Keratinocyte (primary cell): ENCODE data around the gene BCL2L12. TPM values are rescaled to one million over a fixed set of nuclear protein-coding genes. Genes with fewer than 3 reads are reported as not detected.
A peak's percentile ranks its signal among the peaks of the same experiment; 100 is the strongest.

Experiments
- DNase-seq: peaks from one replicate; pipeline ENCODE4 v3.0.0-alpha.2; 2011; ENCODE audit warnings: low read depth, missing footprints, low spot score
- FAIRE-seq: peaks from 2 replicates; lab custom pipeline; 2011; peaks lifted over from hg19 to GRCh38; lab: Jason Lieb, UNC
- H2AFZ ChIP-seq: 2 replicates; pipeline ENCODE4 v1.6.0; 2012; ENCODE audit warnings: low read length, control low read depth, inconsistent platforms; ENCODE audit not compliant: control insufficient read depth
- H3K27ac ChIP-seq: 2 replicates; pipeline ENCODE4 v1.5.1; 2011; ENCODE audit warnings: low read length; ENCODE audit not compliant: control insufficient read depth, insufficient read depth
- H3K27me3 ChIP-seq: 3 replicates; pipeline ENCODE4 v1.6.0; 2011; ENCODE audit warnings: low read length; ENCODE audit not compliant: control insufficient read depth, insufficient read depth; ENCODE audit errors: extremely low read depth
- H3K36me3 ChIP-seq, 2 experiments: 2 replicates in 1 of 2; 3 replicates in 1 of 2; pipeline ENCODE4 v1.5.1; 2011; ENCODE audit warnings: low read length in 2 of 2, mild to moderate bottlenecking in 1 of 2; ENCODE audit not compliant: control insufficient read depth in 2 of 2, insufficient read depth in 2 of 2; ENCODE audit errors: extremely low read depth in 1 of 2
- H3K4me1 ChIP-seq: 3 replicates; pipeline ENCODE4 v1.5.1; 2011; ENCODE audit warnings: low read length; ENCODE audit not compliant: control insufficient read depth, insufficient read depth; ENCODE audit errors: extremely low read depth
- H3K4me2 ChIP-seq: 3 replicates; pipeline ENCODE4 v1.6.0; 2011; ENCODE audit warnings: low read depth, low read length; ENCODE audit not compliant: control insufficient read depth, insufficient read depth; ENCODE audit errors: extremely low read depth
- H3K4me3 ChIP-seq, 3 experiments: fragments of 200-600 bp in 1 of 3; sonication (generic) in 1 of 3; 2 replicates in 2 of 3; 3 replicates in 1 of 3; pipeline ENCODE4 v1.5.1; 2011 to 2016; ENCODE audit warnings: low read length in 3 of 3, mild to moderate bottlenecking in 3 of 3, control low read depth in 2 of 3, inconsistent platforms in 1 of 3, low read depth in 1 of 3, mixed read lengths in 1 of 3, mixed run types in 1 of 3, moderate library complexity in 1 of 3; ENCODE audit not compliant: control insufficient read depth in 2 of 3, insufficient read depth in 2 of 3; ENCODE audit errors: extremely low read depth in 1 of 3
- H3K79me2 ChIP-seq: 2 replicates; pipeline ENCODE4 v1.6.0; 2012; ENCODE audit warnings: low read length; ENCODE audit not compliant: control insufficient read depth, insufficient read depth
- H3K9ac ChIP-seq: 3 replicates; pipeline ENCODE4 v1.6.0; 2011; ENCODE audit warnings: low read length; ENCODE audit not compliant: control insufficient read depth, insufficient read depth; ENCODE audit errors: extremely low read depth
- H3K9me1 ChIP-seq: 3 replicates; pipeline ENCODE4 v1.6.0; 2011; ENCODE audit warnings: low read length; ENCODE audit not compliant: control insufficient read depth, insufficient read depth; ENCODE audit errors: extremely low read depth
- H3K9me3 ChIP-seq: 2 replicates; pipeline ENCODE4 v1.5.1; 2012; ENCODE audit warnings: low read depth, low read length; ENCODE audit not compliant: control insufficient read depth
- H4K20me1 ChIP-seq: 3 replicates; pipeline ENCODE4 v1.6.0; 2011; ENCODE audit warnings: low read length; ENCODE audit not compliant: control insufficient read depth, insufficient read depth; ENCODE audit errors: extremely low read depth
- CTCF ChIP-seq, 3 experiments: IDR thresholded peaks in 1 of 3; conservative IDR thresholded peaks in 1 of 3; optimal IDR thresholded peaks in 1 of 3; 2 replicates in 2 of 3; 3 replicates in 1 of 3; pipeline versions ENCODE3 to v1.5.1; 2011; ENCODE audit warnings: low read length in 3 of 3, mild to moderate bottlenecking in 3 of 3, moderate library complexity in 2 of 3, control low read depth in 1 of 3, inconsistent platforms in 1 of 3; ENCODE audit not compliant: insufficient read depth in 2 of 3; ENCODE audit errors: extremely low read depth in 1 of 3
- EZH2 ChIP-seq: IDR thresholded peaks from one replicate; pipeline ENCODE4 v1.6.1; 2012; ENCODE audit warnings: inconsistent platforms, mild to moderate bottlenecking, low read length, moderate library complexity
- dilution Hi-C: fragments of 300-500 bp; cut with MboI; formaldehyde crosslinking; loops from one replicate; pipeline ENCODE4 v1.7.0; 2020; ENCODE audit warnings: low sequenced_read_pairs; ENCODE audit not compliant: extremely low pct_ligation_motif_present
- polyA plus RNA-seq, 5 experiments: library from polyadenylated mRNA; depleted of rRNA in 3 of 5; stranded (reverse) in 3 of 5; stranded (forward) in 1 of 5; unstranded in 1 of 5; fragments of >200 nt; gene quantifications; 1 replicate in 1 of 5; 2 replicates in 3 of 5; 3 replicates in 1 of 5; pipeline versions ENCODE4 v1.2.1 to v1.2.3, GENCODE V29; 2011 to 2012; ENCODE audit warnings: missing spikeins in 2 of 5, low read depth in 1 of 5, low replicate concordance in 1 of 5

The BCL2L12 gene
- polyA plus RNA-seq, 1 donor (not counting 4 experiments of a cell fraction or from before 2014, with no cell fraction given) = 14.8 TPM

- no peaks in the 10 kb centered on the region for H3K9me1 ChIP-seq
- dilution Hi-C loops = no loop called here
- H3K27ac ChIP-seq = no peak overlapping the region
- H3K27me3 ChIP-seq = no peaks in the 10 kb centered on the region
- peaks cover 11% of the 10 kb centered on the region for H4K20me1 ChIP-seq
- no peak overlapping the region for H3K4me3 ChIP-seq
- H3K36me3 ChIP-seq = peaks cover 32% of the 10 kb centered on the region in 2 experiments
- H3K9ac ChIP-seq = no peak overlapping the region
- H3K4me2 ChIP-seq = no peak overlapping the region
- H2AFZ ChIP-seq = no peak overlapping the region
- DNase-seq = no peak
- TF ChIP-seq CTCF (optimal IDR thresholded peaks at IDR 0.05 in 1 of 3, IDR thresholded peaks at IDR 0.05 in 1 of 3, conservative IDR thresholded peaks at IDR 0.05 in 1 of 3; ENCODE audit: extremely low read depth in 1 of 3, insufficient read depth in 2 of 3, low read length in 3 of 3) = no peak
- no peak for TF ChIP-seq EZH2
- H3K9me3 ChIP-seq = no peaks in the 10 kb centered on the region
- H3K79me2 ChIP-seq = peaks cover 29% of the 10 kb centered on the region
- H3K4me1 ChIP-seq = peaks cover 12% of the 10 kb centered on the region
- FAIRE-seq = no peak
Measured at GRCh38 chr19:49662011-49662410, 3.7 kb upstream of the BCL2L12 start.

GRCh38 chr19:49663224-49663623, 2.5 kb upstream of the BCL2L12 start:
- Histone ChIP-seq H3K4me3 (no peak overlapping the region), H3K9me3 (no peaks in the 10 kb centered on the region), H3K4me2 (peak overlapping the region; percentile 22), H4K20me1 (peaks cover 11% of the 10 kb centered on the region), H3K27me3 (no peaks in the 10 kb centered on the region), H3K36me3 (peaks cover 25 to 32% of the 10 kb centered on the region in 2 experiments), H3K27ac (no peak overlapping the region), H3K4me1 (peaks cover 12% of the 10 kb centered on the region), H3K79me2 (peaks cover 32% of the 10 kb centered on the region), H3K9ac (no peak overlapping the region), H2AFZ (no peak overlapping the region), H3K9me1 (no peaks in the 10 kb centered on the region)
- dilution Hi-C loops = no loop called here
- DNase-seq (no peak), FAIRE-seq (no peak)
- no peak for TF ChIP-seq CTCF (optimal IDR thresholded peaks at IDR 0.05 in 1 of 3, IDR thresholded peaks at IDR 0.05 in 1 of 3, conservative IDR thresholded peaks at IDR 0.05 in 1 of 3; ENCODE audit: extremely low read depth in 1 of 3, insufficient read depth in 2 of 3, low read length in 3 of 3)
- TF ChIP-seq EZH2 = no peak
